HUES48 (cell line): ENCODE results near the gene CTNND2.

ENCODE experiments used
- H3K27ac ChIP-seq: one replicate; pipeline ENCODE4 v1.7.0; 2013; ENCODE audit warnings: low read depth, low read length, inconsistent platforms
- H3K27me3 ChIP-seq: 2 replicates; pipeline ENCODE4 v1.6.1; 2013; ENCODE audit warnings: mild to moderate bottlenecking, low read length; ENCODE audit not compliant: control insufficient read depth, insufficient read depth
- H3K36me3 ChIP-seq: 2 replicates; pipeline ENCODE4 v1.6.1; 2013; ENCODE audit warnings: low read length; ENCODE audit not compliant: control insufficient read depth, insufficient read depth
- H3K4me1 ChIP-seq: 2 replicates; pipeline ENCODE4 v1.6.1; 2013; ENCODE audit warnings: mild to moderate bottlenecking, low read length; ENCODE audit not compliant: control insufficient read depth, insufficient read depth
- H3K4me3 ChIP-seq: 2 replicates; pipeline ENCODE4 v1.5.1; 2013; ENCODE audit warnings: mild to moderate bottlenecking, low read depth, low read length
- H3K9ac ChIP-seq: 2 replicates; pipeline ENCODE4 v1.6.1; 2013; ENCODE audit warnings: mild to moderate bottlenecking, low read depth, low read length, moderate library complexity
- H3K9me3 ChIP-seq: 2 replicates; pipeline ENCODE4 v1.6.1; 2013; ENCODE audit warnings: low read length; ENCODE audit not compliant: control insufficient read depth, insufficient read depth

CTNND2 gene

GRCh38 chr5:10973316-10973715 lies 930.9 kb downstream of the CTNND2 start:
- Histone ChIP-seq H3K27me3 (no peaks in the 10 kb centered on the region), H3K4me3 (no peak overlapping the region), H3K4me1 (no peaks in the 10 kb centered on the region; the same call in 1 of the 2 replicates), H3K9ac (no peak overlapping the region), H3K27ac (no peak overlapping the region), H3K9me3 (no peaks in the 10 kb centered on the region), H3K36me3 (no peaks in the 10 kb centered on the region)

- Histone ChIP-seq H3K4me3 (no peak overlapping the region), H3K36me3 (no peaks in the 10 kb centered on the region), H3K9ac (no peak overlapping the region), H3K27ac (no peak overlapping the region), H3K4me1 (no peaks in the 10 kb centered on the region; the same call in 1 of the 2 replicates), H3K27me3 (no peaks in the 10 kb centered on the region), H3K9me3 (no peaks in the 10 kb centered on the region)
These were observed 934.5 kb downstream of the CTNND2 start for GRCh38 chr5:10969684-10970180.

GRCh38 chr5:10964806-10965205 lies 939.4 kb downstream of the CTNND2 start:
- Histone ChIP-seq H3K9me3 (no peaks in the 10 kb centered on the region), H3K27ac (no peak overlapping the region), H3K4me3 (no peak overlapping the region), H3K9ac (no peak overlapping the region), H3K4me1 (no peaks in the 10 kb centered on the region; the same call in 1 of the 2 replicates), H3K27me3 (no peaks in the 10 kb centered on the region), H3K36me3 (no peaks in the 10 kb centered on the region)

- H3K4me3 ChIP-seq, result no peak overlapping the region
- no peak overlapping the region for H3K9ac ChIP-seq
- no peaks in the 10 kb centered on the region for H3K36me3 ChIP-seq
- no peaks in the 10 kb centered on the region for H3K27me3 ChIP-seq
- H3K27ac ChIP-seq, result no peak overlapping the region
- no peaks in the 10 kb centered on the region for H3K4me1 ChIP-seq
- no peaks in the 10 kb centered on the region for H3K9me3 ChIP-seq
These were observed 945.5 kb downstream of the CTNND2 start for GRCh38 chr5:10958728-10959127.

- H3K9ac ChIP-seq, result no peak overlapping the region
These were observed 954.2 kb downstream of the CTNND2 start for GRCh38 chr5:10949856-10950630.

GRCh38 chr5:10946050-10946449 lies 958.2 kb downstream of the CTNND2 start:
- Histone ChIP-seq H3K27me3 (no peaks in the 10 kb centered on the region; the same call in 1 of the 2 replicates), H3K4me1 (no peaks in the 10 kb centered on the region), H3K36me3 (no peaks in the 10 kb centered on the region), H3K4me3 (no peak overlapping the region), H3K27ac (no peak overlapping the region), H3K9ac (no peak overlapping the region), H3K9me3 (no peaks in the 10 kb centered on the region)

More at GRCh38 chr5:10949856-10950630, 954.2 kb downstream of the CTNND2 start:
- Histone ChIP-seq H3K36me3 (no peaks in the 10 kb centered on the region), H3K27ac (no peak overlapping the region), H3K4me1 (no peaks in the 10 kb centered on the region), H3K4me3 (no peak overlapping the region), H3K9me3 (no peaks in the 10 kb centered on the region), H3K27me3 (no peaks in the 10 kb centered on the region; the same call in 1 of the 2 replicates)

GRCh38 chr5:10941900-10942299 lies 962.3 kb downstream of the CTNND2 start:
- Histone ChIP-seq H3K9ac (no peak overlapping the region), H3K4me1 (no peaks in the 10 kb centered on the region), H3K4me3 (no peak overlapping the region), H3K36me3 (no peaks in the 10 kb centered on the region), H3K27me3 (no peaks in the 10 kb centered on the region; the same call in 1 of the 2 replicates), H3K9me3 (no peaks in the 10 kb centered on the region), H3K27ac (no peak overlapping the region)

GRCh38 chr5:10936081-10936855 lies 968.0 kb downstream of the CTNND2 start:
- Histone ChIP-seq H3K4me3 (no peak overlapping the region), H3K9ac (no peak overlapping the region), H3K9me3 (no peaks in the 10 kb centered on the region), H3K4me1 (peaks cover 7% of the 10 kb centered on the region; the same call in 1 of the 2 replicates), H3K27ac (no peak overlapping the region), H3K36me3 (no peaks in the 10 kb centered on the region), H3K27me3 (no peaks in the 10 kb centered on the region)

- Histone ChIP-seq H3K9ac (no peak overlapping the region), H3K4me1 (peaks cover 7% of the 10 kb centered on the region; the same call in 1 of the 2 replicates), H3K9me3 (no peaks in the 10 kb centered on the region), H3K4me3 (no peak overlapping the region), H3K36me3 (no peaks in the 10 kb centered on the region), H3K27me3 (no peaks in the 10 kb centered on the region), H3K27ac (no peak overlapping the region)
These were observed 968.7 kb downstream of the CTNND2 start for GRCh38 chr5:10935536-10935935.

- H3K27me3 ChIP-seq, result no peaks in the 10 kb centered on the region
- no peak overlapping the region for H3K9ac ChIP-seq
- no peak overlapping the region for H3K27ac ChIP-seq
- no peak overlapping the region for H3K4me3 ChIP-seq
- H3K4me1 ChIP-seq, result peaks cover 7% of the 10 kb centered on the region; the same call in 1 of the 2 replicates
- no peaks in the 10 kb centered on the region for H3K36me3 ChIP-seq
- no peaks in the 10 kb centered on the region for H3K9me3 ChIP-seq
These were observed 969.4 kb downstream of the CTNND2 start for GRCh38 chr5:10934783-10935355.
